Measurements from ENCODE around the gene UACA. TPM values are rescaled to one million over a fixed set of nuclear protein-coding genes. Genes with fewer than 3 reads are reported as not detected.

UACA gene
- total RNA-seq, 1 experiment from 2014 or later, result 44.8 TPM

- ATAC-seq, result no peak
- H3K27ac Mint-ChIP-seq, result no peak overlapping the region
- TF ChIP-seq ZNF317 (CRISPR knock-in tag; IDR thresholded peaks at IDR 0.05; ENCODE audit: borderline replicate concordance, low read depth), result no peak
- no peak for TF ChIP-seq ETV6 (CRISPR knock-in tag; IDR thresholded peaks at IDR 0.05)
- TF ChIP-seq ZSCAN18 (CRISPR knock-in tag; IDR thresholded peaks at IDR 0.05), result no peak
- TF ChIP-seq FOXP1 (CRISPR knock-in tag; IDR thresholded peaks at IDR 0.05; ENCODE audit: borderline replicate concordance), result no peak
- TF ChIP-seq PRRX2 (CRISPR knock-in tag; IDR thresholded peaks at IDR 0.05), result no peak
- no peak for TF ChIP-seq GTF2I (CRISPR knock-in tag; conservative IDR thresholded peaks at IDR 0.05)
- no peak for TF ChIP-seq ZBTB21 (CRISPR knock-in tag; IDR thresholded peaks at IDR 0.05; ENCODE audit: borderline replicate concordance)
- TF ChIP-seq, protein P1, sequence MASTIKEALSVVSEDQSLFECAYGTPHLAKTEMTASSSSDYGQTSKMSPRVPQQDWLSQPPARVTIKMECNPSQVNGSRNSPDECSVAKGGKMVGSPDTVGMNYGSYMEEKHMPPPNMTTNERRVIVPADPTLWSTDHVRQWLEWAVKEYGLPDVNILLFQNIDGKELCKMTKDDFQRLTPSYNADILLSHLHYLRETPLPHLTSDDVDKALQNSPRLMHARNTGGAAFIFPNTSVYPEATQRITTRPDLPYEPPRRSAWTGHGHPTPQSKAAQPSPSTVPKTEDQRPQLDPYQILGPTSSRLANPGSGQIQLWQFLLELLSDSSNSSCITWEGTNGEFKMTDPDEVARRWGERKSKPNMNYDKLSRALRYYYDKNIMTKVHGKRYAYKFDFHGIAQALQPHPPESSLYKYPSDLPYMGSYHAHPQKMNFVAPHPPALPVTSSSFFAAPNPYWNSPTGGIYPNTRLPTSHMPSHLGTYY (CRISPR knock-in tag; IDR thresholded peaks at IDR 0.05), result no peak
- TF ChIP-seq FOXJ3 (CRISPR knock-in tag; IDR thresholded peaks at IDR 0.05; ENCODE audit: borderline replicate concordance), result no peak
- no peak for TF ChIP-seq NFATC4 (CRISPR knock-in tag; IDR thresholded peaks at IDR 0.05)
- no peak for TF ChIP-seq ARID4B (CRISPR knock-in tag; IDR thresholded peaks at IDR 0.05; ENCODE audit: borderline replicate concordance)
- no peak for TF ChIP-seq ZNF425 (CRISPR knock-in tag; conservative IDR thresholded peaks at IDR 0.05)
- no peak for TF ChIP-seq NR1H2 (CRISPR knock-in tag; IDR thresholded peaks at IDR 0.05)
- TF ChIP-seq MYBL2 (CRISPR knock-in tag; IDR thresholded peaks at IDR 0.05), result no peak
- no peak for TF ChIP-seq ZNF423 (CRISPR knock-in tag; IDR thresholded peaks at IDR 0.05)
- TF ChIP-seq NR3C1 (CRISPR knock-in tag; conservative IDR thresholded peaks at IDR 0.05; ENCODE audit: low read depth), result no peak
- TF ChIP-seq ATF2 (CRISPR knock-in tag; IDR thresholded peaks at IDR 0.05; ENCODE audit: borderline replicate concordance, low read depth), result no peak
- no peak for DNase-seq (ENCODE audit: low spot score)
- no peaks in the 10 kb centered on the region for H3K9me3 Mint-ChIP-seq
- ChIA-PET POLR2A (no interaction called here), CTCF (interaction anchor here (0.6 to 1.4 kb wide), 3 partner anchors 29 to 733 kb away, joined by 3 to 6 read pairs (median 5); no protein-coding TSS in a partner anchor)
- no peaks in the 10 kb centered on the region for H3K36me3 Mint-ChIP-seq
- H3K4me3 Mint-ChIP-seq, result no peak overlapping the region
- peaks cover 13% of the 10 kb centered on the region for H3K4me1 Mint-ChIP-seq
- H3K27me3 Mint-ChIP-seq (ENCODE audit: low read depth), result no peaks in the 10 kb centered on the region
These were observed 11.1 kb downstream of the UACA start for GRCh38 chr15:70752193-70752635.
